ENCODE results near the gene ERG28. TPM values are rescaled to one million over a fixed set of nuclear protein-coding genes. Genes with fewer than 3 reads are reported as not detected.

Gene ERG28
- total and polyA plus RNA-seq, 4 donors, result 17.1 to 43.5 (median 29.2) TPM

DNA sequence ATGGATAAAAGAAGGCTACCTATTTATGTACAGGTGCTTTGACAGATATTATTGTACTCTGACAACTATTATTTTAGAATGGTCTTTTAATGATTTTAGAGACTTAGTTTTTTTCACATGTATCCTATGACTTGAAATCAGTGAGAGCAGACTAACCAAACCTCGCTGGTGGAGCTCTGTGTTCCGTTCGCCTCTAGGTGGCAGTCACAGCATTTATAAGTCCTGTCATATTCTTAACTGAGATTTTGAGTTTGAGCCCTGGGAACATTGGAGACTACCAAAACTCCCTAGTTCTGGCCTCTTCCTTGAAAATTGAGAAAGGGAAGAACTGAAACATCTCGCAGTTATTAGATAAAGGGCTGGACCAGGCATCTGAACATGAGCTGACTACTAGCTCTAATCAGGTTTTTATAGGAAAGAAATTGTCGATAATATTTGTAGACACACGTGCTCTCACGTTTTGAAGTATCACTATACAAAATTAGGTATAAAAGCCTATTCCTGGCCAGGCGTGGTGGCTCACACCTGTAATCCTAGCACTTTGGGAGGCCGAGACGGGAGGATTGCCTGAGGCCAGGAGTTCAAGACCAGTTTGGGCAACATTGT, 48.6 kb upstream of the ERG28 start:
- Histone ChIP-seq H3K9me3 (ENCODE audit: control insufficient read depth in 4 of 4, low read length in 3 of 4) (no peaks in the 10 kb centered on the region), H3K4me3 (ENCODE audit: low read depth in 1 of 3, low read length in 3 of 3) (no peak overlapping the region), H3K36me3 (ENCODE audit: control insufficient read depth in 4 of 4, insufficient read depth in 3 of 4, low read depth in 1 of 4, low read length in 3 of 4) (peaks cover 0 to 5% (median 2%) of the 10 kb centered on the region in 4 donors), H3K9ac (ENCODE audit: low read depth in 1 of 2, low read length in 2 of 2) (no peak overlapping the region), H3K4me1 (ENCODE audit: control insufficient read depth in 4 of 4, insufficient read depth in 4 of 4, low read length in 3 of 4) (peaks cover 2 to 8% (median 4%) of the 10 kb centered on the region in 4 donors), H3K27me3 (ENCODE audit: control insufficient read depth in 4 of 4, insufficient read depth in 4 of 4, low read length in 3 of 4) (no peaks in the 10 kb centered on the region), H3K27ac (ENCODE audit: low read depth in 1 of 2, low read length in 2 of 2) (no peak overlapping the region)
- peak; percentile 63 for DNase-seq (ENCODE audit: low spot score)
- 60% methylated on average over 10 of the region's 10 CpGs for WGBS
- TF ChIP-seq RAD21 (IDR thresholded peaks at IDR 0.05), result peak; percentile 88 to 89
- TF ChIP-seq, protein P1, sequence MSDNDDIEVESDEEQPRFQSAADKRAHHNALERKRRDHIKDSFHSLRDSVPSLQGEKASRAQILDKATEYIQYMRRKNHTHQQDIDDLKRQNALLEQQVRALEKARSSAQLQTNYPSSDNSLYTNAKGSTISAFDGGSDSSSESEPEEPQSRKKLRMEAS (IDR thresholded peaks at IDR 0.05), result no peak
- no peak for TF ChIP-seq NR2F2 (IDR thresholded peaks at IDR 0.05)
- TF ChIP-seq, protein P2, sequence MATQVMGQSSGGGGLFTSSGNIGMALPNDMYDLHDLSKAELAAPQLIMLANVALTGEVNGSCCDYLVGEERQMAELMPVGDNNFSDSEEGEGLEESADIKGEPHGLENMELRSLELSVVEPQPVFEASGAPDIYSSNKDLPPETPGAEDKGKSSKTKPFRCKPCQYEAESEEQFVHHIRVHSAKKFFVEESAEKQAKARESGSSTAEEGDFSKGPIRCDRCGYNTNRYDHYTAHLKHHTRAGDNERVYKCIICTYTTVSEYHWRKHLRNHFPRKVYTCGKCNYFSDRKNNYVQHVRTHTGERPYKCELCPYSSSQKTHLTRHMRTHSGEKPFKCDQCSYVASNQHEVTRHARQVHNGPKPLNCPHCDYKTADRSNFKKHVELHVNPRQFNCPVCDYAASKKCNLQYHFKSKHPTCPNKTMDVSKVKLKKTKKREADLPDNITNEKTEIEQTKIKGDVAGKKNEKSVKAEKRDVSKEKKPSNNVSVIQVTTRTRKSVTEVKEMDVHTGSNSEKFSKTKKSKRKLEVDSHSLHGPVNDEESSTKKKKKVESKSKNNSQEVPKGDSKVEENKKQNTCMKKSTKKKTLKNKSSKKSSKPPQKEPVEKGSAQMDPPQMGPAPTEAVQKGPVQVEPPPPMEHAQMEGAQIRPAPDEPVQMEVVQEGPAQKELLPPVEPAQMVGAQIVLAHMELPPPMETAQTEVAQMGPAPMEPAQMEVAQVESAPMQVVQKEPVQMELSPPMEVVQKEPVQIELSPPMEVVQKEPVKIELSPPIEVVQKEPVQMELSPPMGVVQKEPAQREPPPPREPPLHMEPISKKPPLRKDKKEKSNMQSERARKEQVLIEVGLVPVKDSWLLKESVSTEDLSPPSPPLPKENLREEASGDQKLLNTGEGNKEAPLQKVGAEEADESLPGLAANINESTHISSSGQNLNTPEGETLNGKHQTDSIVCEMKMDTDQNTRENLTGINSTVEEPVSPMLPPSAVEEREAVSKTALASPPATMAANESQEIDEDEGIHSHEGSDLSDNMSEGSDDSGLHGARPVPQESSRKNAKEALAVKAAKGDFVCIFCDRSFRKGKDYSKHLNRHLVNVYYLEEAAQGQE (IDR thresholded peaks at IDR 0.05), result no peak
- no peak for TF ChIP-seq EGR1 (IDR thresholded peaks at IDR 0.05; ENCODE audit: low read depth in 2 of 2)
- no peak for TF ChIP-seq HNF4A (conservative IDR thresholded peaks at IDR 0.05)
- no peak for TF ChIP-seq GABPA (IDR thresholded peaks at IDR 0.05 in 1 of 2, conservative IDR thresholded peaks at IDR 0.05 in 1 of 2)
- no peak for TF ChIP-seq SP1 (IDR thresholded peaks at IDR 0.05)
- no peak for TF ChIP-seq TAF1 (conservative IDR thresholded peaks at IDR 0.05)
- no peak for TF ChIP-seq YY1 (IDR thresholded peaks at IDR 0.05)
- no peak for TF ChIP-seq HNF4G (IDR thresholded peaks at IDR 0.05)
- TF ChIP-seq, protein P3, sequence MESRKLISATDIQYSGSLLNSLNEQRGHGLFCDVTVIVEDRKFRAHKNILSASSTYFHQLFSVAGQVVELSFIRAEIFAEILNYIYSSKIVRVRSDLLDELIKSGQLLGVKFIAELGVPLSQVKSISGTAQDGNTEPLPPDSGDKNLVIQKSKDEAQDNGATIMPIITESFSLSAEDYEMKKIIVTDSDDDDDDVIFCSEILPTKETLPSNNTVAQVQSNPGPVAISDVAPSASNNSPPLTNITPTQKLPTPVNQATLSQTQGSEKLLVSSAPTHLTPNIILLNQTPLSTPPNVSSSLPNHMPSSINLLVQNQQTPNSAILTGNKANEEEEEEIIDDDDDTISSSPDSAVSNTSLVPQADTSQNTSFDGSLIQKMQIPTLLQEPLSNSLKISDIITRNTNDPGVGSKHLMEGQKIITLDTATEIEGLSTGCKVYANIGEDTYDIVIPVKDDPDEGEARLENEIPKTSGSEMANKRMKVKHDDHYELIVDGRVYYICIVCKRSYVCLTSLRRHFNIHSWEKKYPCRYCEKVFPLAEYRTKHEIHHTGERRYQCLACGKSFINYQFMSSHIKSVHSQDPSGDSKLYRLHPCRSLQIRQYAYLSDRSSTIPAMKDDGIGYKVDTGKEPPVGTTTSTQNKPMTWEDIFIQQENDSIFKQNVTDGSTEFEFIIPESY (IDR thresholded peaks at IDR 0.05), result no peak
- TF ChIP-seq FOXA1 (IDR thresholded peaks at IDR 0.05), result no peak
- TF ChIP-seq RXRA (IDR thresholded peaks at IDR 0.05), result no peak
- no peak for TF ChIP-seq FOXA2 (IDR thresholded peaks at IDR 0.05)
- TF ChIP-seq, protein P4, sequence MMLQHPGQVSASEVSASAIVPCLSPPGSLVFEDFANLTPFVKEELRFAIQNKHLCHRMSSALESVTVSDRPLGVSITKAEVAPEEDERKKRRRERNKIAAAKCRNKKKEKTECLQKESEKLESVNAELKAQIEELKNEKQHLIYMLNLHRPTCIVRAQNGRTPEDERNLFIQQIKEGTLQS (IDR thresholded peaks at IDR 0.05), result no peak
- TF ChIP-seq, protein P5, sequence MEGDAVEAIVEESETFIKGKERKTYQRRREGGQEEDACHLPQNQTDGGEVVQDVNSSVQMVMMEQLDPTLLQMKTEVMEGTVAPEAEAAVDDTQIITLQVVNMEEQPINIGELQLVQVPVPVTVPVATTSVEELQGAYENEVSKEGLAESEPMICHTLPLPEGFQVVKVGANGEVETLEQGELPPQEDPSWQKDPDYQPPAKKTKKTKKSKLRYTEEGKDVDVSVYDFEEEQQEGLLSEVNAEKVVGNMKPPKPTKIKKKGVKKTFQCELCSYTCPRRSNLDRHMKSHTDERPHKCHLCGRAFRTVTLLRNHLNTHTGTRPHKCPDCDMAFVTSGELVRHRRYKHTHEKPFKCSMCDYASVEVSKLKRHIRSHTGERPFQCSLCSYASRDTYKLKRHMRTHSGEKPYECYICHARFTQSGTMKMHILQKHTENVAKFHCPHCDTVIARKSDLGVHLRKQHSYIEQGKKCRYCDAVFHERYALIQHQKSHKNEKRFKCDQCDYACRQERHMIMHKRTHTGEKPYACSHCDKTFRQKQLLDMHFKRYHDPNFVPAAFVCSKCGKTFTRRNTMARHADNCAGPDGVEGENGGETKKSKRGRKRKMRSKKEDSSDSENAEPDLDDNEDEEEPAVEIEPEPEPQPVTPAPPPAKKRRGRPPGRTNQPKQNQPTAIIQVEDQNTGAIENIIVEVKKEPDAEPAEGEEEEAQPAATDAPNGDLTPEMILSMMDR (IDR thresholded peaks at IDR 0.05; ENCODE audit: low read depth, low read length, missing input control), result peak; percentile 85

Measured in liver (tissue), 9 donors.